KOPT-K1 (cell line): ENCODE results near the gene ICE1.
A peak's percentile ranks its signal among the peaks of the same experiment; 100 is the strongest.

ENCODE experiments used
- H3K27ac ChIP-seq: fragments of 200-600 bp; sonication (generic); 2 replicates; pipeline ENCODE4 v1.5.1; 2016; ENCODE audit warnings: antibody characterized with exemption, mild to moderate bottlenecking, low read depth, low read length; ENCODE audit not compliant: poor library complexity, severe bottlenecking
- H3K36me3 ChIP-seq: fragments of 200-600 bp; sonication (generic); 2 replicates; pipeline ENCODE4 v1.5.1; 2017; ENCODE audit warnings: antibody characterized with exemption, mild to moderate bottlenecking, low read length, moderate library complexity; ENCODE audit not compliant: insufficient read depth
- H3K9me3 ChIP-seq: fragments of 200-600 bp; sonication (generic); 2 replicates; pipeline ENCODE4 v1.5.1; 2017; ENCODE audit warnings: antibody characterized with exemption, low read length, mild to moderate bottlenecking; ENCODE audit not compliant: insufficient read depth, poor library complexity, severe bottlenecking

The ICE1 gene

GRCh38 chr5:5418764-5419163 is 3.7 kb upstream of the ICE1 start:
- H3K27ac ChIP-seq, result no peak overlapping the region
- no peaks in the 10 kb centered on the region for H3K36me3 ChIP-seq
- H3K9me3 ChIP-seq, result no peaks in the 10 kb centered on the region

GRCh38 chr5:5419291-5420210 is 2.9 kb upstream of the ICE1 start:
- Histone ChIP-seq H3K9me3 (no peaks in the 10 kb centered on the region), H3K27ac (no peak overlapping the region)

GRCh38 chr5:5420251-5420650 is 2.2 kb upstream of the ICE1 start:
- H3K9me3 ChIP-seq, result no peaks in the 10 kb centered on the region
- no peaks in the 10 kb centered on the region for H3K36me3 ChIP-seq
- no peak overlapping the region for H3K27ac ChIP-seq

More at GRCh38 chr5:5419291-5420210, 2.9 kb upstream of the ICE1 start:
- no peaks in the 10 kb centered on the region for H3K36me3 ChIP-seq

- Histone ChIP-seq H3K27ac (peak overlapping the region; percentile 80), H3K36me3 (no peaks in the 10 kb centered on the region), H3K9me3 (no peaks in the 10 kb centered on the region)
Observed at GRCh38 chr5:5421149-5421960, 1.1 kb upstream of the ICE1 start.

GRCh38 chr5:5422819-5423515 is 490 bp downstream of the ICE1 start:
- no peaks in the 10 kb centered on the region for H3K9me3 ChIP-seq
- peak overlapping the region; percentile 80 for H3K27ac ChIP-seq
- peaks cover 8% of the 10 kb centered on the region; the same call in 1 of the 2 replicates for H3K36me3 ChIP-seq

GRCh38 chr5:5423586-5423985 is 1.1 kb downstream of the ICE1 start:
- peak overlapping the region; percentile 80 for H3K27ac ChIP-seq
- H3K36me3 ChIP-seq, result peaks cover 9% of the 10 kb centered on the region; the same call in 1 of the 2 replicates
- H3K9me3 ChIP-seq, result no peaks in the 10 kb centered on the region

GRCh38 chr5:5424736-5425135 is 2.3 kb downstream of the ICE1 start:
- peaks cover 9% of the 10 kb centered on the region; the same call in 1 of the 2 replicates for H3K36me3 ChIP-seq
- no peaks in the 10 kb centered on the region for H3K9me3 ChIP-seq
- no peak overlapping the region for H3K27ac ChIP-seq

- Histone ChIP-seq H3K27ac (no peak overlapping the region), H3K9me3 (no peaks in the 10 kb centered on the region), H3K36me3 (peaks cover 9% of the 10 kb centered on the region; the same call in 1 of the 2 replicates)
Observed at GRCh38 chr5:5430136-5430535, 7.7 kb downstream of the ICE1 start.

GRCh38 chr5:5432020-5432707 is 9.7 kb downstream of the ICE1 start:
- no peaks in the 10 kb centered on the region for H3K9me3 ChIP-seq
- H3K27ac ChIP-seq, result no peak overlapping the region
- peaks cover 14% of the 10 kb centered on the region for H3K36me3 ChIP-seq

- H3K27ac ChIP-seq, result no peak overlapping the region
- H3K36me3 ChIP-seq, result peaks cover 35% of the 10 kb centered on the region
- no peaks in the 10 kb centered on the region for H3K9me3 ChIP-seq
Observed at GRCh38 chr5:5436203-5436760, 13.8 kb downstream of the ICE1 start.

- Histone ChIP-seq H3K27ac (no peak overlapping the region), H3K9me3 (no peaks in the 10 kb centered on the region), H3K36me3 (peaks cover 45% of the 10 kb centered on the region)
Observed at GRCh38 chr5:5437227-5438172, 15.0 kb downstream of the ICE1 start.

GRCh38 chr5:5451863-5452262 is 29.4 kb downstream of the ICE1 start:
- Histone ChIP-seq H3K36me3 (peaks cover 98% of the 10 kb centered on the region), H3K27ac (no peak overlapping the region), H3K9me3 (no peaks in the 10 kb centered on the region)

GRCh38 chr5:5453131-5453530 is 30.7 kb downstream of the ICE1 start:
- Histone ChIP-seq H3K9me3 (no peaks in the 10 kb centered on the region), H3K27ac (no peak overlapping the region), H3K36me3 (peaks cover 98% of the 10 kb centered on the region)
